ENCODE results near the gene CDPF1. TPM values are rescaled to one million over a fixed set of nuclear protein-coding genes. Genes with fewer than 3 reads are reported as not detected.

The CDPF1 gene
- total RNA-seq, 2 donors from 2014 or later, result 16.2 to 20.6 TPM

DNA sequence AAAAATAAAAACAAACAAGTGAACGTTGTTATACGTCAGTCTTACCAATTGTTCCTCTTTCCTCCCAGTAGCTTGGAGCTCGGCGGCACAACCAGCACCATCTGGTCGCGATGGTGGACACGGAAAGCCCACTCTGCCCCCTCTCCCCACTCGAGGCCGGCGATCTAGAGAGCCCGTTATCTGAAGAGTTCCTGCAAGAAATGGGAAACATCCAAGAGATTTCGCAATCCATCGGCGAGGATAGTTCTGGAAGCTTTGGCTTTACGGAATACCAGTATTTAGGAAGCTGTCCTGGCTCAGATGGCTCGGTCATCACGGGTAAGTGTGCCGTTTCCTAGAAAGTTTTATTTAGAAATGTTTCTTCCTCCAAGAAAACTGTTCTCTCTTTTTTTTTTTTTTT lies 51.8 kb downstream of the CDPF1 start:
- no peak for TF ChIP-seq POLR2AphosphoS5 (IDR thresholded peaks at IDR 0.05)
- TF ChIP-seq POLR2A (IDR thresholded peaks at IDR 0.05), result no peak
- TF ChIP-seq, protein P1, sequence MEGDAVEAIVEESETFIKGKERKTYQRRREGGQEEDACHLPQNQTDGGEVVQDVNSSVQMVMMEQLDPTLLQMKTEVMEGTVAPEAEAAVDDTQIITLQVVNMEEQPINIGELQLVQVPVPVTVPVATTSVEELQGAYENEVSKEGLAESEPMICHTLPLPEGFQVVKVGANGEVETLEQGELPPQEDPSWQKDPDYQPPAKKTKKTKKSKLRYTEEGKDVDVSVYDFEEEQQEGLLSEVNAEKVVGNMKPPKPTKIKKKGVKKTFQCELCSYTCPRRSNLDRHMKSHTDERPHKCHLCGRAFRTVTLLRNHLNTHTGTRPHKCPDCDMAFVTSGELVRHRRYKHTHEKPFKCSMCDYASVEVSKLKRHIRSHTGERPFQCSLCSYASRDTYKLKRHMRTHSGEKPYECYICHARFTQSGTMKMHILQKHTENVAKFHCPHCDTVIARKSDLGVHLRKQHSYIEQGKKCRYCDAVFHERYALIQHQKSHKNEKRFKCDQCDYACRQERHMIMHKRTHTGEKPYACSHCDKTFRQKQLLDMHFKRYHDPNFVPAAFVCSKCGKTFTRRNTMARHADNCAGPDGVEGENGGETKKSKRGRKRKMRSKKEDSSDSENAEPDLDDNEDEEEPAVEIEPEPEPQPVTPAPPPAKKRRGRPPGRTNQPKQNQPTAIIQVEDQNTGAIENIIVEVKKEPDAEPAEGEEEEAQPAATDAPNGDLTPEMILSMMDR (IDR thresholded peaks at IDR 0.05), result no peak
- Histone ChIP-seq H3K27ac (no peak overlapping the region), H3K4me1 (replicated peaks) (no peaks in the 10 kb centered on the region), H3K27me3 (replicated peaks; ENCODE audit: insufficient read depth) (no peaks in the 10 kb centered on the region), H3K9me3 (no peaks in the 10 kb centered on the region), H3K36me3 (no peaks in the 10 kb centered on the region), H3K4me3 (no peak overlapping the region)
- intact Hi-C loops (cut with DNase I), result no loop called here
- WGBS, result 92% methylated on average over 18 of the region's 18 CpGs
- no peak for DNase-seq (ENCODE audit: low spot score)

DNA sequence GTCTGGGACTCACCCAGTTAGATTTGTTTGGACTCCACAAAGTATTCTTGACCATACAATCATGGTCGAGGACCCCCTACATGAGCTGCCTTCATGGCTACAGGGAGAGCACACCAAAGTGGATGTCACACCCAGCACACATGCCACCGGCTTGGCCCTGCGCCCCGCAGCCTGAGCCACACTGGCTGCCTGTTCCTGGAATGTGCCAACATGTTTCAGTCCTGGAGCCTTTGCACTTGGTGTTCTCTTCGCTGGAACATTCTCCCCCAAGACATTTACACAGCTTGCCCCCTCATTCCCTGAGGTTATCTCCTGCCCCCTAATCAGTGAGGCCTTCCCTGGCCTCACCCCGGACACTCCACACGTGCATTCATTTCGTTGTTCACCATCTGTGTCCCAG lies 53.8 kb downstream of the CDPF1 start:
- Histone ChIP-seq H3K4me3 (no peak overlapping the region), H3K4me1 (replicated peaks) (no peaks in the 10 kb centered on the region), H3K9me3 (no peaks in the 10 kb centered on the region), H3K27me3 (replicated peaks; ENCODE audit: insufficient read depth) (no peaks in the 10 kb centered on the region), H3K36me3 (no peaks in the 10 kb centered on the region), H3K27ac (no peak overlapping the region)
- intact Hi-C loops (cut with DNase I), result no loop called here
- DNase-seq (ENCODE audit: low spot score), result peak; percentile 31
- no peak for TF ChIP-seq POLR2A (IDR thresholded peaks at IDR 0.05)
- TF ChIP-seq, protein P1 (IDR thresholded peaks at IDR 0.05), result no peak
- TF ChIP-seq POLR2AphosphoS5 (IDR thresholded peaks at IDR 0.05), result peak; percentile 16
- 64% methylated on average over 8 of the region's 8 CpGs for WGBS

DNA sequence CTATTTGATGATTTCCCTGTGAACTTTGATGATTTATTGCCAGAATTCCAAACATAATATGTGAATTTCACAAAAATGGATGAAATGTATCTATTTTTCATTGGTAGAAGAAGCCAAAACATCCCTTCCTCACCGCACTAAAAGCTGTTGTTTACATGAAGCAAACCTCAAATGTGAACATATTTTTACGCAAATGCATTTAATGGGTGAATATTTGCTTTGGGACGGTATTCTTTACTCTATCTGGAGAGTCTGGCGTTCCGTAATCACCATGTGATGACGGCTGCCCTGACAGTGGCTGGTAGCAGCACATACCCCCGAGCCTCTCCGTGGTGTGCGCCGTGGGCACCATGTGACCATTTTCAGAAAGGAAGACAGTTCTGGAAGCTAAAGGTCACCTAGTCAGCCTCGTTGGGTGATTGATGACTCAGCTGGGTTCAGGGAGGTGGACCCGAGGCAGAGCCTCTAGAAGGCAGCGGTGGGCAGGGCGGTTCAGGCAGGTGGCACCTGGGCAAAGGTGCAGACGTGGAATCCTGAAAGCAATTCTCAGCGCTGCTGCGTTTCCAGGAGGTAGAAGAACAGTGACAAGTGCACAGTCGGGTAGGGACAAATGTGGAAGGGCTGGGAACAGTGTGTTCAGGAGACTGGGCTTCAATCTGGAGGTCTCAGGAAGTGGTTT lies 54.5 kb downstream of the CDPF1 start:
- TF ChIP-seq, protein P1 (IDR thresholded peaks at IDR 0.05), result no peak
- TF ChIP-seq POLR2AphosphoS5 (IDR thresholded peaks at IDR 0.05) (peak; percentile 26), POLR2A (IDR thresholded peaks at IDR 0.05) (no peak)
- H3K27ac ChIP-seq, result no peak overlapping the region
- 81% methylated on average over 18 of the region's 18 CpGs for WGBS
- no peaks in the 10 kb centered on the region for H3K27me3 ChIP-seq (replicated peaks; ENCODE audit: insufficient read depth)
- H3K4me3 ChIP-seq, result no peak overlapping the region
- no peak for DNase-seq (ENCODE audit: low spot score)
- no peaks in the 10 kb centered on the region for H3K9me3 ChIP-seq
- no peaks in the 10 kb centered on the region for H3K36me3 ChIP-seq
- intact Hi-C loops (cut with DNase I), result no loop called here
- no peaks in the 10 kb centered on the region for H3K4me1 ChIP-seq (replicated peaks)

Other genes with a start within 250 kb of the CDPF1 start
- gene PPARA, start 99.8 kb downstream of the CDPF1 start, total RNA-seq, result 10 to 100 TPM; 21.2 to 27.3 TPM
- gene PKDREJ, start 13.1 kb upstream of the CDPF1 start, total RNA-seq, result under 1 TPM in 1 of 2 donors, not detected in 1; 0.68 TPM
- gene TTC38, start 17.7 kb upstream of the CDPF1 start, total RNA-seq, result 100 to 1,000 TPM in 1 of 2 donors, 10 to 100 TPM in 1; 47.6 to 115 TPM
- 1 to 10 TPM in 1 of 2 donors, under 1 TPM in 1; 0.46 to 4.8 TPM for gene GTSE1, start 46.6 kb upstream of the CDPF1 start, total RNA-seq
- gene TRMU, start 85.4 kb upstream of the CDPF1 start, total RNA-seq, result 10 to 100 TPM; 35.1 to 52.9 TPM

Data from prostate gland (tissue), 2 donors.